Kidney tubule cell (primary cell): Measurements from ENCODE around the gene RHPN2.
"Not testable (repeated sequence)": the region's sequence is repeated elsewhere in the genome, so short reads cannot be mapped to it uniquely, and the experiment has no call there.

Source experiments
- DNase-seq: peaks from one replicate; pipeline ENCODE4 v3.0.0-alpha.2; 2018; ENCODE audit warnings: low spot score

Gene RHPN2

DNA sequence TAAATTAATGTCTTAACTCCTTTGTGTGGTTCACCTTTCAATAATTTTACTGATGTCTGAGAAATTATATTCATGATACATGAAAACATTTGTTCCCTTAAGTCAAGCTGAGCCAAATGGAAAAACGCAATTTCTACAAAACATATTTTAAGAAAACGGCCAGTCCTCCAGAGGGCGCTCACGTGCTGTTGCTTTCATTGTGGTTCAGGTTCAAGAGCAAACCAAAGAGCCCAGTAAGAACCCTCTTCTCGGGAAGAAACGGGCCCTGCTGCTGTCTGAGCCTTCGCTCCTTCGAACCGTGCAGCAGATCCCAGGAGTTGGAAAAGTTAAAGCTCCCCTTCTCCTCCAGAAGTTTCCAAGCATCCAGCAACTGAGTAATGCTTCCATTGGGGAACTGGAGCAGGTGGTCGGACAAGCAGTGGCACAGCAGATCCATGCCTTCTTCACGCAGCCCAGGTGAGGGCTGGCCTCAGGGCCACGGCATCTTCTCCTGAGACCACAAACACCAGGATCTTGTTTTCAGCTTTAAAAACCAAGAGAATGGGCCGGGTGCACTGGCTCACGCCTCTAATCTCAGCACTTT, 88.4 kb downstream of the RHPN2 start:
- DNase-seq = peak; percentile 71

DNA sequence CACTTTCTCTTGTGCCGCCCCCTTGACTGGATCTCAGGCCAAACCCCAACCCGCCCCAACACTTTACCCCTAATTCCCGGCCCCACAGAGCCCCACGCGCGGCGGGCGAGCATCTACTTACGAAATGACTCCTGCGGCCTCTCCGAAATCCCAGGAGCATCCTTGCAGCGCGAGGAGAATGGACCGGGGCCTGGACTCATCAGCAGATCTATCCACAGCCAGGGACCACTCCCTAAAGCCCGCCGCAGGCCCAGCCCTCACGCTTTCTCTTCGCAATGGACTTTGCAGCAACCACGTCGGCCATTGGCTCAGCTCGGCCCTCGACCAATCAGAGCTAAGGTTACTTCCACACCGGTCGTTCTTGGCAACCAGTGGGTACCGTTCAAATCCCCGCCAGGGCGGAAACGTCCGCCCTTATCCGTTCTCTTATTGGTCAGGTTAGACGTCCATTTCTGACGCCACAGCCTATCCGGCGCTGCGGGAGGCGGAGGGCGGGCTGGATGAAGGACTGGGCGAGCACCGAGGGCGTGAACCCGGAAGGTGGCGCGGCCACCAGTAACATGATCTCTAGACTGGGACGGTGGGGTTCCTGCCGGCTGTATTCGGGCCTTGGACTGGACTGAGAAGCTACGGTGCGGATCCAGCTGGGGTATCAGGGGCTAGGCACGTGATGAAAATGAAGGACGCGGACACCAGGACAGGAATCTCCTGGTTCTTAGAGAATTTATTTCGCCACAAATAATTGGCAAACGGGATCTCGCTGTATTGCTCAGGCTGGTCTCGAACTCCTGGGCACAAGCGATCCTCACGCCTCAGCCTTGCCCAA, 92.8 kb downstream of the RHPN2 start, which contains the start of the genes CEP89 and FAAP24:
CEP89 (minus strand) TSS at position 244 of the 826 bp plus-strand sequence; CDS start at position 160, 84 bp downstream.
FAAP24 (plus strand) TSS at position 528 of the 826 bp plus-strand sequence. CDS start 955 bp downstream, outside the sequence.
- peak; percentile 100 for DNase-seq

DNA sequence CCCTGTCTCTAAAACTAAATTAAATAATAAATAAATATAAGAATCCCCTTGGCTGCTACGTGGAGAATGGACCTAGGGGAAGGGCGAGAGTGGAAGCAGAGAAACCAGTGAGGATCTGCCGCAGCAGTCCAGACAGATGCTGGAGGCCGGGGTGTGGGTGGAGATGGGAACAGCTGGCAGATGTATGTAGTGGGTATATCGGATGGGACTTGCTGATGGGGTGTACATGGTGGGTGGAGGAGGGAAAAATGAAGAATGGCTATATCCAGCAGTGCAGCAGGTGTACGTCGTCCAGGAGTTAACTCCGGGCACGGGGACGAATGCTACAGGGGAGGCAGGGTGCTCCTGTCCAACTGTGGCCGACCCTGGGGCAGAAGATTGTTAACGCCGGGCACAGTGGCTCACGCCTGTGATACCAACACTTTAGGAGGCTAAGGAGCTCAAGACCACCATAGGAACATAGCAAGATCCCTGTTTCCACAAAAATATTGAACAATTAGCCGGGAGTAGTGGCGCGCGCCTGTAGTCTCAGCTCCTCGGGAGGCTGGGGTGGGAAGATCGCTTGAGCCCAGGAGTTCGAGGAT, 93.6 kb downstream of the RHPN2 start:
- DNase-seq = no peak

DNA sequence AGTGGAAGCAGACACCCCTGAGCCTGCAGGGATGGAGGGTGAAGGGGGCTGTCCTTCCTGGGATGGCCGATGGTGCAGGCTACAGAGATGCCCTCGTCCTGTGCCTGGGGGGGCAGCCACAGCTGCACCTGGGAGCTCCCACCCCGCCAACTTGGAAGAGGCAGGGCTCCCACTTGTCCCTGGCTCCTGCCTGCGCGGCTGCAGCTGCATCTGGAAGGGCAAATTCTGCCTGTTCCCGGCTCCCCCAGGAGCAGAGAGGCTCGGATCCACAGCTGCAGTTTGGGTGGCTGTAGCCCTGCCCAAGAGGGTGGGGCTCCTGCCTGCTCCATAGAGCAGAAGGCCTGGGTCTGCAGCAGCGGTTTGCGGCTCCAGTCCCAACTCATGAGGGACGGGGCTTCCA, 95.1 kb downstream of the RHPN2 start:
- DNase-seq = no peak

DNA sequence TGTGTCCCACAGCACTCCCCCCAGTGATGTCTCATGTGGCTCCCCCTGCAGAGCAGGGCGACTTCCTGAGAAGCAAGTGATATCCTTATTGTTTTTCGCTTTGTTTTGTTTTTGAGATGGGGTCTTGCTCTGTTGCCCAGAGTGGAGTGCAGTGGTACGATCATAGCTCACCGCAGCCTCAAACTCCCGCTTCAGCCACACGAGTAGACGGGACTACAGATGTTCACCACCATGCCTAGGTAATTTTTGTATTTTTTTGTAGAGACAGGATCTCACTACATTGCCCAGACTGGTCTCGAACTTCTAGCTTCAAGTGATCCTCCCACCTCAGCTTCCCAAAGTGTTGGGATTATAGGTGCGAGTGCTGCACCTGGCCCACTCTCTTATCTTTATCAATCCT, 97.9 kb downstream of the RHPN2 start:
- DNase-seq = no peak

DNA sequence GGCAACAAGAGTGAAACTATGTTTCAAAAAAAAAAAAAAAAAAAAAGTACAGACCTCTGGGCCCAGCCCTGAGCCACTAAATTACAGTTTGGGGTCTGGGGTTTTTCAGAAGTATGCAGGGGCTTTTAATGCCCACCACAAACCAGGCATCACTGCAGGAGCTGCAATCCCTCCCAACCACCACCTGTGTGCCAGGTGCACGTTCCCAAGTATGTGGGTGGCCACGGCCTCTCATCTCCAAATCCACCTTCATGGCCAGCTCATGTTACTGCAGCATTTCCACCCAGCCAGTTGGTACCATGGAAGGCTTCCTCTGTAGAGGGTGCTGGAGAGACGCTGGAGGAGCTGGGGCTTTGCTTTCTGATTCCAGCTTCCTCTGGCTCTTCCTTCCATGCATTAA, 119.4 kb downstream of the RHPN2 start:
- DNase-seq = no peak

DNA sequence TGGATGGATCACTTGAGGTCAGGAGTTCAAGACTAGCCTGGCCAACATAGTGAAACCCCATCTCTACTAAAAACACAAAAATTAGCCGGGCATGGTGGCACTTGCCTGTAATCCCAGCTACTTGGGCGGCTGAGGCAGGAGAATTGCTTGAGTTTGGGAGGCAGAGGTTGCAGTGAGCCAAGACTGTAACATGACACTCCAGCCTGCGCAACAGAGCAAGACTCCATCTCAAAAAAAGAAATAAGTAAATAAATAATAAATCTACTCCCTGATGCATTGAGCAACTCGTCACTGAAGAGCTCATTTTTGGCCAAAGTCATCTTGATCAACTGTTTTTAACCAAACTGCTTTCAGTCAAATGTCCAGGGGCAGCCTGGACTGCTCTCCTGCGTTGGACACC, 123.4 kb downstream of the RHPN2 start:
- not testable (repeated sequence) for DNase-seq

DNA sequence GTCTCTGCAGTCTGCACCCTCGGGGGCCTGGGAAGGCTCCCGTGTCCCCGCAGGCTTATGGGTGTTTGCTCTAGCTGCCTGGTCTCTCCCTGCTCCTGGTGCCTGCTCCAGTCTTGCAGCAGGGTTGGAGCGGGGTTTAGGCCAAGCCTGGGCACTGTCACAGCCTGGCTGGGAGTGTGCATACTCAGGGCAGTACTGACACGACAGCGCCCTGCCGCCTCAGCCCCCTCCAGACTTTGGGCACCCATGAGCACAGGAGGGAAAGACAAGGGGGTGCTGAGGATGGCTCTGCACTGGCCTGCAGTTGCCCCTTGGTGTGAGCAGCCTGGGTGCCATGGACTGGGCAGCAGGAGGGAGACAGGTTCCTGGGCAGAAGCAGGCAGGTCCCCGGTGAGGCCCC, 128.6 kb downstream of the RHPN2 start:
- no peak for DNase-seq

DNA sequence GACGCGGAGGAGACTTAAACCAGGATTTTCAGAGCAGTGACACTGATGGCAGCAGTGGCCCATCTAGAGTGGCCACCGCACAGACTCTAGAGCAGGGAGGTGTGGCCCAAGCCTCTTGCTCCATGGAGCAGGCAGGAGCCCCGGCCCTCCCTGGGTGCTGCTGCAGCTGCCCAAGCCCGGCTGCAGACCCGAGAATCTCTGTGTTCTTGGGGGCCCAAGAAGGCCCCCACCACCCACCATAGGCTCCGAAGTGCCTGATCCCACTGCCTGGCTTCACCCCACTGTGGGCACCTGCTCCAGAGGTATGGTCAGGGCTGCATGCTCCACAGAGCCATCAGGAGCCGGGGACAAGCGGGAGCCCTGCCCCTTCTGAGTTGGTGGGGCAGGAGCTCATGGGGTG, 129.1 kb downstream of the RHPN2 start:
- DNase-seq = no peak

DNA sequence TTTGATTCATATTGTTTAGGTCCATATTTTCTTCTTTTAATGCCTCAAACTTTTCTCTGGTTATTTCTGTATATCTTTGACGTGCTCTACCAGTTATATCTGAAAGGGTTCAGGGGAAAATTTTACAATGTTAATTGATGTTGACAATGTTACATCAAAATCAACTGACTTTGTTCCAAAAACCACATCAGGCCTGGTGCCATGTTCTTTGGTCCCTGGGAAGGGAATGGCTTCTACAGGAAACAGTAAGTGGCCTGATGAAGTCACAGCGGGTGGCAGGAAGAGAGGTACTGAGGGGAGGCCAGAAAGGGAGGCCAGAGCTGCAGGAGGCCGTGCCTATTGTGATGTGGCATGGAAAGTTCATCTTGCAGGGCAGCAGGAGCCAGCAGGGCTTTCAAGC, 131.1 kb downstream of the RHPN2 start:
- no peak for DNase-seq

DNA sequence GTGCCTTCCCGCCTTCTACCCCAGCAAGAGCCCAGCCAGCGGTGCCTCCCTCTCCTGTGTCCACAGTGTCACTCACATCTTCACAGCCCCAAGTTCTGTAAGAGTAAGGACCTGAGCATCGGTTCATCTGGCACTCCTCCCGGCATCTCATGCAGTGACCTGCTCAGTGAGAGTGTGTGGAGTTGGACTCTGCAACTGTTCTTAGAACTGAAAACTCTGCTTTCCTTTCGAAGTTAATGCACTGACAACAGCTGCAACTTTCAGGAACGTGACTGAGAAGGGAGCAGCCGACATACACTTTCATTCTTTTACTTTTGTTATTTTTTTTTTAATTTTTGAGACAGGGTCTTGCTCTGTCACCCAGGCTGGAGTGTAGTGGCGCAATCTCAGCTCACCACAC, 134.1 kb downstream of the RHPN2 start:
- DNase-seq = no peak

DNA sequence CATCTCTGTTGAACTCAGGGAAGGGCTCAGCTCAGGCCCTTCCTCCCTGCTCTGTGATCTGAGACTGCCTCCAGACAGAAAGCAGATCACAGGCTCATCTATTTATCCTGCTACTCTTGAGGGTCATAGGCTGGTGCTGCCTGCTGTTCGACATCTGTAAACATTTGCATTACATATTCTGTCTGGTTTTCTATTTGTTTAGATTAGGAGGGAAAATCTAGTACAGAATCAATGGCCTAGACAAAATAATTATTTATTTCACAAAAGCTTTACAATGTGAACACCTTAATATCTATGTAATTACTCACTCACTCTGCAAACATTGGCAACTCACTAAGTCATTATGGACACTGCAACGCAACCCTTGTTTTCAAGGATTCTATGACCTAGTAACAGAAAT, 135.9 kb downstream of the RHPN2 start:
- no peak for DNase-seq
